Cerebellar nuclear complex (tissue), 1 donor: ENCODE data around the gene FAM98C.
"Not testable (repeated sequence)": the region's sequence is repeated elsewhere in the genome, so short reads cannot be mapped to it uniquely, and the experiment has no call there.

Experiments used
- DNase-seq, 2 experiments: peaks; one replicate each; lab custom pipeline; 2025; lab: John Stamatoyannopoulos, UW

Gene FAM98C

DNA sequence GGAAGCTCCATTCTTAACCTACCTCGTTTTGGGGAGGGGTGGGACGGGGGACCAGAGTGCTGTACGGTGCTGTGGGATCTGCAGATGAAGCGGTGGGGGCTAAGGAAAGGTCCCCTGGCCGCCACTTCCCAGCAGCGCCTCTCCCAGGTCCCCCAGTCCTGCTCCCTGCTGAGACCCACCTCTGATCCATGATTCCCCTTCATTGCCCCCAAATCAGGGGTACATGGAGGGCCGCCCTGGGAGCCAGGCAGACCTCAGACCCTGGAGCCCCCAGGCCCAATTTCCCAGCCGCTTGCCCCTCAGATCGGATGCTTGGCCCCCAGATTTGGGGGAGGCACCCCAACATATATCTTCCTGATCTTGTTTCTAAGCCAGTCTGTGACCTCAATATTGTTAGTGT lies 3.8 kb upstream of the FAM98C start:
- no peak for DNase-seq

DNA sequence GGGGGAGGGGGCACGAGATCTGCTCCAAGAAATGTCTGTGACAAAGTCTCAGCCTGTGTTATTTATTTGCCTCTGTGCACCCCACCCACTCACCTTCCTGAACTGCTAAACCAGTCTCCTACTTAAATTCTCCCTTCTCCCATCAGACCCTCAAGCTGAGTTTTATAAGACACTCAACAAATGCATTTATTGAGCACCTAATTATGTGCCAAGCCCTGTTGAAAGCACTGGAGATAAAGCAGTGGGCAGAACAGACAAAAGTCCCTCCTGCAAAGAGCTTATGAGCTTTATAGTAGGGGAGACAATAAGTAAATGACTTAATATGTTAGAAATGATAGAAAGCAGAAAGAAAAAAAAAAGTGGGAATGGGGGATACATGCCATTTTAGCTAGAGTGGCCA lies 3.4 kb upstream of the FAM98C start:
- DNase-seq = no peak

DNA sequence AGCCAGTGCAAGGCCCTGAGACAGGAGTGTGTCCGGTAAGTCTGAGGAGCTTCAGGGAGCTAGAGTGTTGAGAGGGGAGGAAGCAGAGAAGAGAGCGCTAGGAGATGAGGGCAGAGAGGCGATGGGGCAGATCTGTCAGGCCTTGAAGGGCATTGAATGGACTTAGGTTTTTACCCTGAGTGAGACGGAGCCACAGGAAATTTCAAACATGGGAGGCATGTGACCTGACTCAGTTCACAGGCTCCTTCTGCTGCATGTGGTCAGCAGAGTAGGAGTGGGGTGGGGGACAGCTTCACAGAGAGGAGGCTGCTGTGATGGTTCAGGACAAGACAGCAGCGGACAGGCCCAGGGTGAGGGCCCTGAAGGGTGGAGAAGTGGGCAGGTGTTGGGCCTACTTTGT lies 2.5 kb upstream of the FAM98C start:
- no peak for DNase-seq

DNA sequence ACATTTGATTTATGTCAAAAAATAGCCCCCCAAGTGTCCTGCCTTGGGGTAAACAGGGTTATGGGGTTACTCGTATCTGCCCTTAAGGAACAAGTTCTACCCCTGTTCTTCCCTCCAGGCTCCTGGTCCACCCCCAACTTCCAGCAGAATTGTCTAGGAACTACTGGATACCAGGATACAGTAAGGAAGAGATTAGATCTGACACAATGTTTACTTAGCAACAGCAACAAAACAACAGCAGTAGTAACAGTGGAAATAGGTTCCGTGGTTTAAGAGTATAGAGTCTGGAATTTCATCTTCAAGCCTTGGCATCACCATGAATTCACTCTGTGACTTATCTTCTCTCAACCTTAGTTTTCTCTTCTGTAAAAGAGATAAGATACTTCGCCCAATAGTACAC lies 1.7 kb upstream of the FAM98C start:
- DNase-seq = no peak

DNA sequence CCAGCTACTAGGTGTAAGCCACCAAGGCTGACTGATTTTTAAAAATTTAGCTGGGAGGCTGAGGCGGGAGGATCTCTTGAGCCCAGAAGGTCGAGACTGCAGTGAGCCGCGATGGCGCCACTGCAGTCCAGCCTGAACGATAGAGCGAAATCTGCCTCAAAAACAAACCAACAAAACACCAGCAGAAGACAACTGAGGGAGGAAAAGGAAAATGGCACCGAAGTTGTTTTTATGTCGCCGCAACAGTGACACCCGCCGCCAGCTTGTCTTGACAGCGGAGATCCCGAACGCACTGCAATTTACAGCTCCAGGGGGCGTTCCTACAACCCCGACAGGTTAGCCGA lies 298 bp upstream of the FAM98C start:
- no peak for DNase-seq

DNA sequence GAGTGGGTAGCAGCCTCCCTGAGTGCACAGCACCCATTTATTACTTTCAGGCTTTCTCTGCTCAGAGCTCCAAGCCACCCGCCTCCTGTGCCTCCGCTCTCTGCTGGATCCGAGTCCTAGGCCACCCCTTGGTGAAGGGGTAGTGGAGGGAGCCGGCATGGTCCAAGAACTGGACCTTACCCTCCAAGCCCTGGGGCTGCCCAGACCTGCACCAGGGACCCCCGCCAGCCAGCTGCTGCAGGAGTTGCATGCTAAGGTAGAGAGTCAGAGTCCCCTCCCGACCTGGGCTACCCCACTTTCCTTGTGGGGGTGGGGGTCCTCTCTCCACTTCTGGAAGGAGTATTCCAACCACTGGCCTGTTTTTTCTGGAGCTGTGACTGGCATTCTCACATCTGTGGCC lies 2.0 kb downstream of the FAM98C start:
- no peak for DNase-seq

DNA sequence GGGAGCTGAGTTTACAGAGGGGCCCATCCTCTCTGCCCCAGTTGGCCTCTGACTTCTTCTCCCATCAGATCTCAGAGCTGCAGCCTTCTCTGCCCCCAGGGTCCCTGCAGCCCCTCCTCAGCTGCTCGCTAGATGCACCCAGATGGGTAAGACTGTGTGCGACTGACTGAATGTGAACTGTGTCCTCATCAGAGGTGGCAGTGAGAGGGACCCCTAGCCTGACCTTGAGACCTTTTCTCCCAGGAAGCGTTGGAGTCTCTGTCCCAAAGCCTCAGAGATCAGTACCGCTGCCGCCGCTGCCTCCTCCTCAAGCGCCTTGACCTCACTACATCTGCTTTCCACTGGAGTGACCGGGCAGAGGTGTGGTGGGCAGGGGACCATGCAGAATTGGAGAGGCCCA lies 2.4 kb downstream of the FAM98C start:
- DNase-seq = no peak

DNA sequence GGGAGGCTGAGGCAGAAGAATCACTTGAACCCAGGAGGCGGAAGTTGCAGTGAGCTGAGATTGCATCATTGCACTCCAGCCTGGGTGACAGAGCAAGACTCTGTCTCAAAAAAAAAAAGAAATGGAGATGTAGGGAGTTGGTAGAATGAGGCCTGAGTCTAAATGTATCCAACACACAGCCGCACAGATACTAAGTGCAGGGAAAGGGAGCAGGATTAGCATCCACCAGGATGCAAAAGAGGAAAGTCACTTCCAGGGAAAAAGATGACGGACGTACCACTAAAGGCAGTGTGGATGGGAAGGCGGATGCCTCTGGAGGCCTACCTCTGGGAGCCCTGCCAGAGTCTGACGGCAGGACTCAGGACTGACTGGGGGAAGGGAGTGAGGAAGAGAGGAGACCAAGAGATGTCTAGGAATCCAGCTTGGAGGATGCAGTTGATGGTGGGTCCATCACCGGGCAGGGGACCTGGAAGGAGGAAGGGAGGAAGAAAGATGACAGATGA lies 6.8 kb downstream of the FAM98C start:
- DNase-seq = no peak

DNA sequence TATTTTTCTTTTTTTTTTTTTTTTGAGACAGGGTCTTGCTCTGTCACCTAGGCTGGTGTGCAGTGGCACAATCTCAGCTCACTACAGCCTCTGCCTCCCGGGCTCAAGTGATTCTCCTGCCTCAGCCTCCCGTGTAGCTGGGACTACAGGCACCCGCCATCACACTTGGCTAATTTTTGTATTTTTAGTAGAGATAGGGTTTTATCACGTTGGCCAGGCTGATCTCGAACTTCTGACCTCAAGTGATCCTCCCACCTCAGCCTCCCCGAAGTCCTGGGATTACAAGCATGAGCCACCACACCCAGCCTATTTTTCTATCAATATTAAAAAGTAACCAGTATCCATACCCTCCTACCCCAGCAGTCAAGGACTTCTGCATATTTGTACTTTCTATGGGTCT lies 7.5 kb downstream of the FAM98C start:
- not testable (repeated sequence) for DNase-seq

DNA sequence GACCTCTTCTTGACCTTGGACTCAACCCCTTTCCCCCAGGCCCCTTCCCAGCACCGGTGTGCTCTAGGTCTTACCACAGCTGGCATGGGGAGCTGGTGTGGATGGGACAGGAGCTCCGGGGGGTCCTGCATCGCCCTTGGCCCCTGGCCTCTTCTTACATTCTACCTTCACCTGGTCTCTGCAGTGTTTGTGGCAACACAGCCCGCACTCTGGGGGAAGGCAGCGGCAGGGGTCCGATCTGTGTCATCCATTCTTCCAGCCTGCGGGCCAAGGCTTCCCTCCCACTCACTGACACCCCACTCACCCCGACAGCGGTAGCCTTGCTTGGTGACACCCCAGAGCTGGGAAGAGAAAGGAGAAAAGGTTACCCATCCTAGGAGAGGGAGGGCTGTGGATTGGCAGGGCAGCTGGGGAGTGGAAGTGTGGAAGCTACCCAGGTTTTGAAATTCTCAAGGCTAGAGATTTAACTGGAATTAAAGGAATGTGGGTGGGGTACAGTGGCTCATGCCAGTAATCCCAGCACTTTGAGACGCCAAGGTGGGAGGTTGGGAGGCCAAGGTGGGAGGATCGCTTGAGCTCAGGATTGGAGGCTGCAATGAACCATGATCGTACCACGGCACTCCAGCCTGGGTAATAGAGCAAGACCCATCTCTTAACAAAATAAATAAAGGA lies 8.3 kb downstream of the FAM98C start:
- DNase-seq = no peak

DNA sequence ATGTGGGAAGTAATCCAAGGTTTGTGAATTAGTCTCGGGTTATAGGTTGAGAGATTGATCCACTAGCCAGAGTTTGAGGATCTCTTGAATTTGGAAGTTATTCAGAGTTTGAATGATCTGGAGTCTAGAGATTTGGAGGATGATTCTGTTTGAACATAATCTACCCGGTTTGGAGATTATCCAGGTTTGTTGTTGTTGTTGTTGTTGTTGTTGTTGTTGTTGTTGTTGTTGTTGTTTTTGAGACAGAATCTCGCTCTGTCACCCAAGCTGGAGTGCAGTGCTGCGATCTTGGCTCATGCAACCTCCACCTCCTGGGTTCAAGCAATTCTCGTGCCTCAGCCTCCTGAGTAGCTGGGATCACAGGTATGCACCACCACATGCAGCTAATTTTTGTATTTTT lies 9.0 kb downstream of the FAM98C start:
- not testable (repeated sequence) for DNase-seq

DNA sequence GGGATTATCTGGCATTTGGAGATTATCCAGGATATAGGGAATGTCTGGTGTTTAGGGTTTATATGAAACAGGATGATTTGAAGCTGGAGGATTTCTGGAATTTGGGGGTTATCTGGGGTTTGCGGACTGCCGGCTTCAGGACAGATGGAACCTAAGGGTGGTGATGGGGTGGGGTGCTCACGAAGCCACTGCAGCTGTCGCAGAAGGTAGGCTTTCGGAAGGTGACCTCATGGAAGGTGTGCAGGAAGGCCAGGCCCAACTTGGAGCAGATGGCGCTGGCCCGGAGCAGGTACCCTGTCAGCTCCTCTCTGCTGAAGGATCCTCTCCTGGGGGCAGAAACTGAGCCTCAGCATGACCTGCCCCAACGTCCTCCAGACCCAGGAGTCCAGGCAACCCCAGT lies 9.6 kb downstream of the FAM98C start:
- DNase-seq = no peak

DNA sequence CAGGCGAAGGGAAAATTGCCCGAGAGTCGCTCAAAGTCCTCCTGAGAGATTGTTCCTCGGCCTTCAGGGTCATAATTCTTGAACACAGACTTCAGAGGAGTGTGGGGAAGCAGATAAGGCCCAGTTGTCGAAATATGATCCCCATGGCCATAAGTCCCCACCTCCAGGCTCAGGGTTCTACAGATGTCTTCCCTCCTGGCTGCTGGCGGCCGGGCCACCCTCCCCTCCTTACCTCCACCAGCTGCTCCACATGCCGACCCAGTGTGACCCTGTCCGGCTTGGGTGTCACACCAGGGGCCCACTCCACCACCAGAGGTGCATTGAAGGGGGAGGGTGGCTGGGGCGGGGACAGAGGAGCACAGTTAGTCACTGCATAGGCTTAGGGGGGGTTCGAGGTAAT lies 10.1 kb downstream of the FAM98C start:
- no peak for DNase-seq

DNA sequence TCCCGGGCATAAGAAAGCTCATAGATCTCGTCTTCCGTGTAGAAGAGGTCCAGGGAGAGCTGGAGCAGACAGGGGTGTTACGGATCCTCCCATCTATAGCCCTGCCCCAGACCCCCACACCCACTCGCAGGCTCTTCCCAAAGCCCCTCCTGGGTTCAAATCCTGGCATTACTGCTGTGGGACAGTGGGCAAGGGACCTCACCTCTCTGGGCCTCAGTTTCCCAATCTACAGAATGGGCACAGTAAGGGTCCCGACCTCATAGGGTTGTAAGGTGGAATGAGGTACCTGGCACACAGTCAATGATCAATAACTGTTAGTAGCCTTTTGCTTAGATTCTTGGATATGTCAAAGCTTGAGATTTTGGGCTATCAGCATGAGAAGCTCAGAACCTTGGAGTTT lies 10.5 kb downstream of the FAM98C start:
- DNase-seq = no peak

DNA sequence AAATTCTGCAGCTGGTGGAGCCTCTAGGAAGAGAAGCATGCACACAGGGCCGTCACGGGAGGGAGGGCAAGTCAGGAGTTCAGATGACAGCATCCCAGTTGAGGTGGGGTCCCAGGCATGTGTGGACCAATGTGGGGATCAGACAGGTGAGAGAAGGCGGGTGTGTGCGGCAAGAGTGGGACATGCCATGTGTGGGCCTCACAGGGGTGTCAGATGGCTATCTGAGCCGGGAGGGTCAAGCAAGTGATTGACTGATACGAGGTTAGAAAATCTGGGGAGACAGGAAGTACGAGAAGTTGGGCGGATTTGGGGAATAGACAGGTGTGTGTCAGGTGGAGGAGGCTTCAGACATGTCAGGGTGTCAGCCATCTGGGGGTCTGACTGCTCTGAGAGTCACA lies 14.3 kb downstream of the FAM98C start:
- DNase-seq = no peak

DNA sequence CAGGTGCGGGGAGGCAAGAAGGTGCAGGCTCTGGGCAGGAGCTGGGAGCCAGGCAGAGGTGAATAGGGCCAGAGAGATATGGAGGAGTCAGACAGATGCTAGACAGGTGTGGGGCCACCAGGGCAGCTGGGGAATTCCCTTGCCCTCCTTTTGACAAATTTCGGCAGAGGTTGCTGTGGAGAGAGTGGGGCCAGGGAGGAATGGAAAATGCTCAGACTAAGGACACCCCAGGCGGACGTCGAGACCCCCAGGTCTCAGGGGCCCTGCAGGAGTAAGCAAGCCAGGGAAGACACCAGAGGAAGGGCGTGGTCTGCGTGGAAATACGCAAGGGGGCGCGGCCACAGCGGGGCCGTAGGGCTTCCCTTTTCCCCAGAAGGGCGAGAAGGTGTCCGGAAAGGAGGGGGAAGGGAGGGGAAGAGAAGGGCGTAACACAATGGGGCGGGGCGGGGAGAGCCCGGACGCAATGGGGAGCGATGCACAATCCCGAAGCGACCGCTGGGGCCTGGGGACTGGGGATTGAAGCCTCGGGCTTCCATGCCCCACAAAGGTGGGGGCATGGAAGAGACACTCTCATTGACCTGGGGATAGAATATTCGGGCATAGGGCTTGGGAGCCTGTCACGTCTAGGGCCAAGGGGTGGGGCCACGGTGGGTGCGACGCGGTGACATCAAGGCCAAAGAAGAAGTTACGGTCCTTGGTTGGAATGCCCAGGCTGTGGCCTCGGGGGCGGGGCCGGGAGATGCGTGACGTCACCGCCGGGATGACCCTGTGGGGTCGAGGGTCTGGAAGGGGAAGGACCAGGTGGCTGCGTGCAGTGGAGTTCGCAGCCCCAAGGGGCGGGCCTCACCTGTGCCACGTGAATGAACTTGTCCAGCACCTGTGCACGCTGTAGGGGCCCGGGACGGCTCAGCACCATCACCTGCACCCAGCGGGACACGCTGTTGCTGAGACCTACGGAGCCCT lies 14.9 kb downstream of the FAM98C start:
- no peak for DNase-seq

DNA sequence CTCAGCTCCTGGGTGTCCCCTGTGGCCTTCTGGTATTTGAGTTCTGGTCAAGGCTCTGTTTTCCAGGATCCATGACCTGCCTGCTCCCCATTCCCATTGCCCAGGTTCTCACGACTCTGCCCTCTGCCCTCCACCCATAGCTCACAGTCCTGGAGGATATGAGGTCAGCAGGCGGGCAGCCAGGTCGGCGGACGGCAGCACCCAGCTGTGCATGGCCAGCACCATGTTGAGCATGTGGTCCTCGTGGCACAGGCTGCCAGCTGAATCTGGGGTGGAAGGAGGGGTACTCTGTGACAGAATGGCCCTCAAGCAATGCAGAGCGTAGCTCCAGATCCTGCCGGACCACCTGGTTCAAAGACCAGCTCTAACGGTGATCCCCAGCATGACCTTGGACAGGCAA lies 18.0 kb downstream of the FAM98C start:
- no peak for DNase-seq

DNA sequence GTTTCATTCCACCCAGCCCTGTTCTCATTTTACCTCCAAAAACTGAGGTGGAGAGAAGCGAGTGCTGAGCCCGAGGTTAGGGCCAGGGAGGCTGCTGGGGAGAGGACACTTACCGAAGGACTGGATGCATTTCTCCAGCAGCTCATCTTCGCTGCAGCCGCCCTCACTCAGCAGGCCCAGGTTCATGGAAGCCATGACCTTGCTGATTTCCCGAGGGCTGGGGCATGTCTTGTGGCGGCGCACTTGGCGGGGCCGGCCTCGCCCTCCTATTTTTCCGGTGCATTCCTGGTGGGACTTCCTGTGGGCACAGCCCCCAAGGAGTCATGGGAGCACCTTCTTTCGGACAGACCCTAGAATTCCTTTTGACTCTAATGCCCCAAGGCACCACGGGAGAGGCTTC lies 19.0 kb downstream of the FAM98C start:
- DNase-seq = no peak

DNA sequence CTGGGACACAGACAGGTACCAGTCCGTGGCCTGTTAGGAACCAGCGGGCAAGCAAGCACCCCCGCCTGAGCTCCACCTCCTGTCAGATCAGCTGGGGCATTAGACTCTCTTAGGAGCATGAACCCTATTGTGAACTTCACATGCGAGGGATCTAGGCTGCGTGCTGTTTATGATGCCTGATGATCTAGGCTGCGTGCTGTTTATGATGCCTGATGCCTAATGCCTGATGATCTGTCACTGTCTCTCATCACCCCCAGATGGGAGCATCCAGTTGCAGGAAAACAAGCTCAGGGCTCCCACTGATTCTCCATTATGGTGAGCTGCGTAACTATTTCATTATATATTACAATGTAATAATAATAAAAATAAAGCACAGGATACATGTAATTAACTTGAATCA lies 19.5 kb downstream of the FAM98C start:
- no peak for DNase-seq

DNA sequence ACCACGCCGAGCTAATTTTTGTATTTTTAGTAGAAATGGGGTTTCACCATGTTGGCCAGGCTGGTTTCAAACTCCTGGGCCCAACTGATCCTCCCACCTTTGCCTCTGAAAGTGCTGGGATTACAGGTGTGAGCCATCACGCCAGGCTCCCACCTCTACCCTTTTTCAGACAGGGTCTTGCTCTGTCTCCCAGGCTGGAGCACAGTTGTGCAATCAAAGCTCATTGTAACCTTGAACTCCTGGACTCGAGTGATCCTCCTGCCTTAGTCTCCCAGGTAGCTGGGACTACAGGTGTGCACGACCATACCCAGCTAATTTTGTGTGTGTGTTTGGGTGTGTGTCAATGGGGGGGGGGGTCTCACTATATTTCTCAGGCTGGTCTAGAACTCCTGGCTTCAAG lies 21.4 kb downstream of the FAM98C start:
- DNase-seq = no peak

DNA sequence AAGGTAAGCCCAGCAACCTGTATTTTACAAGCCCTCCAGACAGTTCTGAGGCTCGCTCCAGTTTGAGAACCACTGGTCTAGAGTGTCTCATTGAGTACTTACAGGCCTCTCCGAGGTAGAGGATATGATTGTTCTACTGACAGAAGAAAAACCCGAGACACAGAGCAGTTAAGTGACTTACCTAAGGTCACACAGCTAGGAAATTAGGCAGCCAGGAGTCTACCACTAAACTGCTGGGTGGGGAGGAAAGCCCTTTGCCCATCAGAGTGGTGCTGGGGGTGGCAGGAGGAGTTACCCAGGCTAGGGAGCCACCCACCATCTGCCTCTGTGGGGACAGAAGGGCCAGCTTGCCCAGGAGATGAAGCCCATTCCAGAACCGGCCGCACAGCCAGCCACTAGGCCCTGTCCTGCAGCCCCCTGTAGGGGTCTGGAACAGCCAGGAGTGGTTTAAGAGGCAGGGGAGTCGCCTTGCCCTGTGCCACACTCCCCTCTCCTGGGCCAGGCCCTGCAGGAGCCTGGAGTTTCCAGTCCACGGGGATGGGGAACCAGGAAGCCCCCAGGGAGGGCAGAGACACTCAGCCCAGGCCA lies 22.4 kb downstream of the FAM98C start:
- no peak for DNase-seq

DNA sequence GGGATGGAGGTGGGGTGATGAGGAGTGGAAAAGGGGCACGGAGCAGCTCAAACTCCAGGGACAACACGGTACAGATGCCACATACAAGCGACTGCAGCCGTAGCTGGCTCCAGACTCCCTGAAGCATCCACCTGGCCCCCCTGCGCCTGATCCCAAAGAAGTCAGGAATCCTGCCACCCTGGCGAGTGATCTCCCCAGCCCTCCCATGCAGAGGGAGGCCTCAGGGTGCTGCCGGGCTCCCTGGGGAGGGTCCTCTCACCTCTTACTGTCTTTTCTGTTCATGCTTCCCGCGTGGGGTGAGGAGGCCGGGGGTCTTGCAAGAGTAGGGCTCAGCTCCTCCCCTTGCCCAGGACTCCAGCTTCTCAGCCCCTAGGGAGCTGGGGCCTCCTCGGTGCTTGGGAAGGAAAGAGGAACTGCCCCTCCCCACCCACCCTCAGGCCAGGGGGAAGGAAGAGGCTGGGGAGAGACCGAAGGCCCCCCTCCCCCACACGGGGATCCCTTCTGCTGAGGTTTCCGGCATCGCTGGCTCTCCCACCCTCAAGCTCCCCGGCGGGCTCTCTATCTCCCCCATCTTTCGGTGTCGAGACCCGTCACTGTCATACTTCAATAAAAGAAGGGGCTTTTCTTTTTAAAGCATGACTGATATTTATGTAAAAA lies 23.0 kb downstream of the FAM98C start, which contains the start of gene RASGRP4:
Gene RASGRP4, minus strand, starts transcription at position 410 of the 657 bp plus-strand sequence. Its CDS starts 128 bp downstream, at position 282.
- DNase-seq = no peak
